ENCODE results near the gene PIGK. TPM values are rescaled to one million over a fixed set of nuclear protein-coding genes. Genes with fewer than 3 reads are reported as not detected.
"Not testable (repeated sequence)": the region's sequence is repeated elsewhere in the genome, so short reads cannot be mapped to it uniquely, and the experiment has no call there.

PIGK gene
- total RNA-seq, 1 donor from 2014 or later, result 28.3 TPM

DNA sequence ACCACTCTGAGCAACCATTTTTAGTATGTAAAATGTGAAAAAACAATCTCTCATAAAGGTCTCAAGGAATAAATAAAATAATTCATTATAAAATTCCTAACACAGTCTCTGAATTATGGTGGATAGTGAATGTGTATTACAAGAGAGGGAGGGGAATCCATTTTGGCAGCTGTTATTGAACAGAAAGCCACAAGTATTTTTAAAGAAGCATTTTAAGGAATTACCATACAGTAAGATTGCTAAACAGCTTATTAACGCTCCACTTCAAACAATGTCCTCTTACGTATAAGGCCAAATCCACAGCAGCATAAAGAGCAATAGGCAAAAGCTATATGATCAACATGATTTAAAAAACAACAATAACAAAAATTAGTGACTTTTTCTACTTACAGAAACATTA, 18.4 kb downstream of the PIGK start:
- intact Hi-C loops (cut with micrococcal nuclease), result no loop called here
- DNase-seq (no peak), ATAC-seq (no peak)

DNA sequence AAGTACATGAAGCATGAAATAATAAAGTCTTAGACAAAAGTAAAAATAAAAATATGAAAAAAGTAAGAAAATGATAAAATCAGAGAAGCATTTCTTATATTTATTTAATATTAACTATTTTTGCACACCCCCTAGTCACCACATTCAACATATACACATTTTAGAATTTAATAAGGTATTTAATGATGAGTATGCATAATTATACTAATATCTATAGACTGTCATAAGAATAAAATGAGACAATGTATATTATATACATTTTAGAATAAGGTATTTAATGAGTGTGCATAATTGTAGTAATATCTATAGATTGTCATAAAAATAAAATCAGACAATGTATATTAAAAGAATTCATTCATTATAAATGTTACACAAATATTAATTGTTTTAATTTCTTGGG, 18.9 kb downstream of the PIGK start:
- intact Hi-C loops (cut with micrococcal nuclease), result no loop called here
- DNase-seq (no peak), ATAC-seq (no peak)

DNA sequence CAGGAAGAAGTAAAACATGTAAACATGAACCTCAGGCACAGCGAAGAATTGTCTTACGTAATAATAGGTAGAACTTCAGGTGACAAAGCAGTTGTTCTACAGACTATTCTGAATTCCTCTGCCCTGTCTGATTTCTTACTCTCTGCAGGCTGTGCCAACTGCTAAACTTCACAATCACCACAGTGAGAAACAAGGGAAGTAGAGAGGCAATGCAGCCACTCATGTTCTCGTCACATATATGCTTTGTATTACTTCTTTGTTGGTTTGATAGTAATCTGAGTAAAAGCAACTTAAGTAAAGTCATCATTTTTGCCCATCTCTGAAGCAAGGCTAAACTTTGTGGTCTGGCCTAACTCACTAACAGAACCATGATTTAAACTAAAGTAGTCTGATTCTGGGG, 21.9 kb downstream of the PIGK start:
- no peak for DNase-seq
- ATAC-seq, result no peak
- intact Hi-C loops (cut with micrococcal nuclease), result no loop called here

DNA sequence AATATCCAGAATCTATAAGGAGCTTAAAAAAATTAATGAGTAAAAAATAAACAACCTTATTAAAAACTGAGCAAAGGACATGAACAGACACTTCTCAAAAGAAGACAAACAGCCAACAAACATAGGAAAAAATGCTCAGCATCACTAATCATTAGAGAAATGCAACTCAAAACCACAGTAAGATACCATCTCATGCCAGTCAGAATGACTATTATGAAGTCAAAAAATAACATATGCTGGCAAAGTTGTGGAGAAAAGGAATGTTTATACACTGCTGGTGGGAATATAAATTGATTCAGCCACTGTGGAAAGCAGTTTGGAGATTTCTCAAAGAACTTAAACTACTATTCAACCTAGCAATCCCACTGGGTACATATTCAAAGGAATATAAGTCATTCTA, 25.3 kb downstream of the PIGK start:
- ATAC-seq (no peak), DNase-seq (no peak)
- intact Hi-C loops (cut with micrococcal nuclease), result no loop called here

DNA sequence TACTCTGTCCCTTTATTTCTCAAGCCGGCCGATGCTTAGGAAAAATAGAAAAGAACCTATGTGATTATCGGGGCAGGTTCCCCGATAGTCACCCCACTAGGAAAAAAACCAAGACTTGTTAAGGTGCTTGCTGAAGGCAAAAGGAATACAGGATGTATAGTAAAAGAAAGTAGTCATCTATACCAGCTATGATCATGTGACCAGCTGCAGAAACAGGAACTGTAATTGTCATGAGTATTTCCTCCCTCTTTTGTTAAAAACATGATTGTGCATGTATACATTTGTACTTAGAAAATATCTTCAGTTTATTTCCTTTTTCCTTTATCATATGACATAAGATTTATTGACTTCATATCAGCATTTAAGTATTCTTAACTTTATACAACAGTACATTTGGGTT, 30.5 kb downstream of the PIGK start:
- DNase-seq (no peak), ATAC-seq (no peak)
- intact Hi-C loops (cut with micrococcal nuclease), result no loop called here

GRCh38 chr1:77186907-77187306, 32.3 kb downstream of the PIGK start:
- ATAC-seq; intact Hi-C loops (cut with micrococcal nuclease); DNase-seq: not testable (repeated sequence)

GRCh38 chr1:77182083-77182482, 37.1 kb downstream of the PIGK start:
- intact Hi-C loops (cut with micrococcal nuclease), result no loop called here
- no peak for ATAC-seq
- DNase-seq, result no peak

DNA sequence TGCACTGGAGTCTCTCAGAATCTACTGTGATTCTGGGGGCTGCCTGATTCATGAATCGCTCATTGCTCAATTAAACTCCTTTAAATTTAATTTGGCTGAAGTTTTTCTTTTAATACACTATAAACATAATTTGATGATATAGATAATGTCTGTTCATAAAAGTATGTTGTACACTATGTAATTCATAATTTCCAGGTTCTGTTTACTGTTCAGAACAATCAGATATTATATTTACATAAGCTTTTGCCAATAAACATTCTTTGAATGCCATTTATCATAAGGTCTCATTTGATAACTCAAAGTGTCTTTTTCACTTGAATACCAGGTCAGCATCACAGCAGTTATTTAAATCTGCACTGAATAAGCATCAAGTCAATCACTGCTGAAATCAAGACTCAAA, 39.6 kb downstream of the PIGK start:
- intact Hi-C loops (cut with micrococcal nuclease), result no loop called here
- DNase-seq, result no peak
- ATAC-seq, result no peak

DNA sequence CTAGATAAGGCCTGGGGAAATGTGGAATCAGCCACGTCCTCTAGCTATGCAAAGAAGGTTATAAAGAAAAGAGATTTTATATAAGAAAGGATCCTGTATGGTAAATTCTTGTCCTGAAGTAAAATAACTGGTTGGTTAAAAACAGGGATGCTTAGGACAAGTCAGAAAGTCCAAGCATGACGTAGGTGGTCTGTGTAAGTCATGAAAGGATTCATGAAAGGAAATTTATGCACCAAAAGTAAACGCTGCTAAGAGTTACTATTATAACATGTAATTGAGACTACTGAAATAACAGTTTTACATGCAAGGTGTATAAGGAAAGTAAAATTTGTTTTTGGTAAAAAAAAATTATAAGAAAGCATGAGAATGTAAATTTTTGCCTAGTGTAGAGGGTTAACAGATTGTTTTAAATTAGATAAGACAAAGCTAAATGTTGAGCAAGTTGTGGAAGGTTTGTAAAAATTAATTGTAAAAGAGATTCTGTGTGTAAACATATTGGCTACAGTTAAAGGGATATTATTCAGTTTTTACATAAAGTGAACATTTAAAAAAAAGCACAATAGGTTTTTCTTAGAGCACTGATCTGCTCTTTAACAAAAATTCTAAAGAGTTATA, 43.9 kb downstream of the PIGK start:
- intact Hi-C loops (cut with micrococcal nuclease), result no loop called here
- DNase-seq (no peak), ATAC-seq (no peak)

DNA sequence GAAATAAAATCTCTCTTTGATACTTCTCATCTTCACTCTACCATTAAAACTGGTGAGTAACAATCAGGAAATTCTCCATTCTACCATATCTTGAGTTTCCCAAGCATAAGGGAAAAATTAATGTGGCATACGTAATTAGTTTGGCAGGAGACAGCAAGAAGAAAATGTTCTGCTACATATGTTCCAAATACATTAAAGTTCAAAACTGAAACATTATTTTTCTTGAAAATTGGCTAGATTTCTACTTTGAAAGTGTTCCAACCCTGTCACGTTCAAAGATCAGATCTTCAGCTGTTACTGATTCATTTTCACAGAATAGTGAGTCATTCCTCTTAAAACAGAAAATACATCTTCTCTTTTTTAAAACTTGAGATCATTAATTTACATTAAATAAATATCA, 48.5 kb downstream of the PIGK start:
- DNase-seq, result no peak
- intact Hi-C loops (cut with micrococcal nuclease), result no loop called here
- ATAC-seq, result no peak

DNA sequence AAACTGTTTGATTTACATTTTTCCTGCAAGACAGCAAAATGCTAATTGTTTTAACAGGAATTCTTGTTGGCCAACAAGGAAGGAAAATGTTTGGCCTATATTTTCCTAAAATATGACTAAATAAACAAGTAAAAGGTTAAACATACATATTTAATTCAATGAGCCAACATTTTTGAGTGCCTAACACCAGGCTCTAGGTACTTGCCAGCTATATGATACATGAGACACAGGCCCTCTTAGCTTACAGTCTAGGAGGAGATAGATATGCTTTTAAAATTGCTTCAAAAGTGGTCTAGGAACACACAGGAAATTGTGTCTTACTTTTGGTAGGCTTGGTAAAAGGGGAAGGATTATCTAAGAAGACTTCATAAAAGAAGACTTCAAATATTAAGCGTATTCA, 50.9 kb downstream of the PIGK start:
- intact Hi-C loops (cut with micrococcal nuclease), result no loop called here
- ATAC-seq, result no peak
- no peak for DNase-seq

DNA sequence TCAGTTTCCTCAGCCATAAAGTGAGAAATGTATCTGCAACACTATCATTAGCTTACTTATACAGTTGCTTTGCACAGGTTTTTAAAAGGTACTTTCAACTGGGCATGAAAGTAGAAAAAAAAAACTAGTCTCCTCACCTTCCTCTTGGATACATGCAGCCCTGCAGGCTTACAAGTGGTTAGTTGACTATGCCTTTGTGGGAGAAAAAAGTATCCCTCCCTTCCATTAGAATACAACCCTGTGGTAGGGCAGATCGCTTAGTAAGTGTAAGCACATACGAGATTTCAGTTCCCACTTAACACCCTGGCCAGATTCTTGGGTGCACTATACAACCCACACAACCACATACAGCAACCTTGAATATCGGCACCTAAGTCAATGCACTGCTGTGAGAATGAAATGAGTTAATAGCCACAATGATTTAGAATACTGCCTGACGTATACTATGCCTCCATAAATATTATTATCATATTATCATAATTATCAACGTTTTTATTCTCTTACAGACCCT, 54.7 kb downstream of the PIGK start:
- DNase-seq (no peak), ATAC-seq (no peak)
- intact Hi-C loops (cut with micrococcal nuclease), result no loop called here

- ATAC-seq; intact Hi-C loops (cut with micrococcal nuclease); DNase-seq: not testable (repeated sequence)
Measured at GRCh38 chr1:77159706-77160105, 59.5 kb downstream of the PIGK start.

GRCh38 chr1:77156214-77156613, 63.0 kb downstream of the PIGK start:
- intact Hi-C loops (cut with micrococcal nuclease), result no loop called here

GRCh38 chr1:77146270-77146669, 73.0 kb downstream of the PIGK start:
- intact Hi-C loops (cut with micrococcal nuclease), result loop anchor here (10.0 kb wide), 2 partner anchors 389 to 1151 kb away; no protein-coding TSS in a partner anchor
- DNase-seq (no peak), ATAC-seq (no peak)

More at GRCh38 chr1:77156214-77156613, 63.0 kb downstream of the PIGK start:
- ATAC-seq, result no peak
- DNase-seq, result no peak

GRCh38 chr1:77143529-77144121, 75.6 kb downstream of the PIGK start:
- no peak for DNase-seq
- intact Hi-C loops (cut with micrococcal nuclease), result loop anchor here (10.0 kb wide), 2 partner anchors 391 to 1149 kb away; no protein-coding TSS in a partner anchor
- ATAC-seq, result no peak

GRCh38 chr1:77139389-77139788, 79.8 kb downstream of the PIGK start:
- ATAC-seq, result no peak
- intact Hi-C loops (cut with micrococcal nuclease), result no loop called here
- no peak for DNase-seq

DNA sequence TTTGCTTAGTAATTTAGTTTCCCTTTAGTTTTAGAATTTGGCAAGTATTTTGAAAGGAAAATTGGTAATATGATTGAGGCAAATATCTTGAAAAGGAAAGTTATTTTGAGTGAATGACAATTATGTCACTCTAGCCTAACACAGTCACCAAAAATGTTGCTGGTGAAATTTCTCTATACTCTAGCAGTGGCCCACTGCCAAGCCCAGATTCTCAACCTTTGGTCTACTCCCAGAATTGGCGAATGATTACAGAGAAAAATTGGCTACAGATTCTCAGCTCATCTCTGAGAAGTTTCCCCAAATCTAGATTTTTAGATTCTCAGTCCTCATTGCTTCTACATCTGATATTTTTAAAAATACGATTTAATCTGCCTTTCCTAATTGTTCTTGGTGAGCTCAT, 84.9 kb downstream of the PIGK start:
- intact Hi-C loops (cut with micrococcal nuclease), result no loop called here
- ATAC-seq, result no peak
- no peak for DNase-seq

- intact Hi-C loops (cut with micrococcal nuclease), result no loop called here
- ATAC-seq, result peak; percentile 51
Measured at GRCh38 chr1:77133731-77134358, 85.4 kb downstream of the PIGK start.

DNA sequence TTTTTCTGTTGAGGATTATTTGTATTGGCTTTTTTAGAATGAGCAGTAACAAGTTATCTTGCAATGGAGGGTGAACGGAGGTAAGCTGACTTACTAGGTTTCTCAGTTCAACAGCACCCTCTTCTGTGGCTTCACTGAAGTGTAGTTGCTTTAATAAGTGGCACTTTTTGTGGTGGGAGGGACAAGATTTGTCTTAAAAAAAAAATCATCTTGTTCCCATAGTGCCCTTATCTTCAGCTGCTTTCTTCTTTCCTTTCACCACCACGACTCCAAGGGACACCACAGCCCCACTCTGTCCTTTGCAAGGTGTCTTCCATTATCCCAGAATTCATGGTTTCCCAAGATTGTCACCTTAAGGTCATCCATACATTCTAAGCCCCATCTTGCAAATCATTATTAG, 92.9 kb downstream of the PIGK start:
- ATAC-seq (peak; percentile 39), DNase-seq (no peak)
- intact Hi-C loops (cut with micrococcal nuclease), result loop anchor here (10.0 kb wide), 1 partner anchor 972 kb away; no protein-coding TSS in a partner anchor

More at GRCh38 chr1:77133731-77134358, 85.4 kb downstream of the PIGK start:
- DNase-seq, result no peak

All from left ventricle myocardium superior (tissue), 1 donor.